ENCODE data around the gene KCNMB2.

Gene KCNMB2

GRCh38 chr3:178705925-178706324, 169.7 kb downstream of the KCNMB2 start:
- Histone ChIP-seq H3K27ac (no peak overlapping the region), H3K4me3 (no peak overlapping the region), H3K36me3 (no peaks in the 10 kb centered on the region), H3K4me1 (peaks cover 0 to 8% (median 0%) of the 10 kb centered on the region in 4 donors), H3K27me3 (no peaks in the 10 kb centered on the region), H3K9me3 (no peaks in the 10 kb centered on the region)
- DNase-seq: no peak
- intact Hi-C loops (cut with DNase I; ENCODE audit: low total_unique reads): no loop called here
- TF ChIP-seq CTCF (IDR thresholded peaks at IDR 0.05): no peak

GRCh38 chr3:178706411-178706810, 170.2 kb downstream of the KCNMB2 start:
- no peak for TF ChIP-seq CTCF (IDR thresholded peaks at IDR 0.05)
- Histone ChIP-seq H3K36me3 (no peaks in the 10 kb centered on the region), H3K4me3 (no peak overlapping the region), H3K27ac (no peak overlapping the region), H3K9me3 (no peaks in the 10 kb centered on the region), H3K27me3 (no peaks in the 10 kb centered on the region), H3K4me1 (peaks cover 0 to 8% (median 0%) of the 10 kb centered on the region in 4 donors)
- no peak for DNase-seq
- intact Hi-C loops (cut with DNase I; ENCODE audit: low total_unique reads): no loop called here

GRCh38 chr3:178707311-178708031, 171.2 kb downstream of the KCNMB2 start:
- Histone ChIP-seq H3K36me3 (no peaks in the 10 kb centered on the region), H3K27ac (no peak overlapping the region), H3K27me3 (no peaks in the 10 kb centered on the region), H3K9me3 (no peaks in the 10 kb centered on the region), H3K4me1 (peaks cover 0 to 8% (median 0%) of the 10 kb centered on the region in 4 donors), H3K4me3 (no peak overlapping the region)
- no peak for TF ChIP-seq CTCF (IDR thresholded peaks at IDR 0.05)
- intact Hi-C loops (cut with DNase I; ENCODE audit: low total_unique reads): no loop called here
- no peak for DNase-seq

- Histone ChIP-seq H3K27me3 (no peaks in the 10 kb centered on the region), H3K9me3 (no peaks in the 10 kb centered on the region), H3K4me3 (no peak overlapping the region), H3K27ac (no peak overlapping the region), H3K4me1 (no peaks in the 10 kb centered on the region), H3K36me3 (no peaks in the 10 kb centered on the region)
- no peak for DNase-seq
- TF ChIP-seq CTCF (IDR thresholded peaks at IDR 0.05): no peak
- intact Hi-C loops (cut with DNase I; ENCODE audit: low total_unique reads): no loop called here
Observed at GRCh38 chr3:178709051-178709450, 172.8 kb downstream of the KCNMB2 start.

GRCh38 chr3:178711753-178712152, 175.5 kb downstream of the KCNMB2 start:
- no peak for DNase-seq
- Histone ChIP-seq H3K27me3 (no peaks in the 10 kb centered on the region), H3K4me3 (no peak overlapping the region), H3K36me3 (no peaks in the 10 kb centered on the region), H3K27ac (no peak overlapping the region), H3K9me3 (no peaks in the 10 kb centered on the region), H3K4me1 (no peaks in the 10 kb centered on the region)
- TF ChIP-seq CTCF (IDR thresholded peaks at IDR 0.05): no peak
- intact Hi-C loops (cut with DNase I; ENCODE audit: low total_unique reads): no loop called here

Data from tibial artery (tissue), 4 donors.